Heart left ventricle (tissue), 16 donors: Measurements from ENCODE around the gene HOXC10. TPM values are rescaled to one million over a fixed set of nuclear protein-coding genes. Genes with fewer than 3 reads are reported as not detected.

Experiments used
- ATAC-seq, 4 donors: fragments of 200-7000 bp; cut with Tn5 transposase; one replicate each; pipeline ENCODE4 v1.9.1; 2020 to 2022; ENCODE audit warnings: moderate library complexity in 4 of 4, mild to moderate bottlenecking in 3 of 4, moderate number of reproducible peaks in 1 of 4
- DNase-seq, 5 donors: peaks; one replicate each; pipeline ENCODE4 v3.0.0-alpha.2; 2020
- H3K27ac ChIP-seq, 12 donors: fragments of 200-600 bp; sonication (generic) in 4 of 12; one replicate each; pipeline versions ENCODE4 v1.5.0 to v1.8.0; 2016 to 2022; ENCODE audit warnings: mild to moderate bottlenecking in 2 of 12
- H3K27me3 ChIP-seq, 9 donors: fragments of 200-600 bp; sonication (generic) in 2 of 9; one replicate each; pipeline versions ENCODE4 v1.5.1 to v1.8.0; 2016 to 2022; ENCODE audit warnings: mild to moderate bottlenecking in 3 of 9
- H3K36me3 ChIP-seq, 9 donors: fragments of 200-600 bp; sonication (generic) in 2 of 9; one replicate each; pipeline versions ENCODE4 v1.5.0 to v1.8.0; 2018 to 2022; ENCODE audit warnings: mild to moderate bottlenecking in 2 of 9
- H3K4me1 ChIP-seq, 12 donors: fragments of 200-600 bp; sonication (generic) in 4 of 12; one replicate each; pipeline versions ENCODE4 v1.5.0 to v1.8.0; 2016 to 2022; ENCODE audit warnings: mild to moderate bottlenecking in 3 of 12
- H3K4me3 ChIP-seq, 12 donors: fragments of 200-600 bp; sonication (generic) in 4 of 12; one replicate each; pipeline versions ENCODE4 v1.5.0 to v1.8.0; 2017 to 2022; ENCODE audit warnings: mild to moderate bottlenecking in 9 of 12, moderate library complexity in 4 of 12
- H3K9me3 ChIP-seq, 12 donors: fragments of 200-600 bp; sonication (generic) in 4 of 12; one replicate each; pipeline versions ENCODE4 v1.5.0 to v1.8.0; 2016 to 2022; ENCODE audit warnings: mild to moderate bottlenecking in 1 of 12
- POLR2A ChIP-seq, 2 donors: fragments of 450-650 bp; IDR thresholded peaks; one replicate each; pipeline ENCODE4 v1.6.1; 2017; ENCODE audit warnings: antibody characterized with exemption in 2 of 2, mild to moderate bottlenecking in 2 of 2, moderate library complexity in 2 of 2
- WGBS, 4 donors: extraction: QIAGEN DNeasy Blood & Tissue Kit in 2 of 4; methylation state at CpG; one replicate each; pipeline versions ENCODE4 v1.1.5 to v1.1.7; 2013 to 2018; 5-methylcytosine and 5-hydroxymethylcytosine counted together
- intact Hi-C, 10 donors: fragments of 100-400 bp; cut with DNase I; formaldehyde crosslinking; loops; one replicate each; pipeline versions ENCODE4 v1.11.1 to v1.14.2; 2022
- polyA plus RNA-seq, 2 donors: library from polyadenylated mRNA; stranded (reverse); fragments of 200-250 nt; gene quantifications; one replicate each; pipeline ENCODE4 v1.2.3, GENCODE V29; 2013
- total RNA-seq, 9 donors: library from RNA; depleted of rRNA in 2 of 9; stranded (reverse); fragments of >200 nt in 2 of 9; fragmentation: NEBNext Ultra II Directional in 3 of 9; extraction: Animal tissue kit (Norgen Biotek cat#: 25700) in 3 of 9; gene quantifications; one replicate each; pipeline versions ENCODE4 v1.1.0 to v1.2.4, GENCODE V29; 2016 to 2023
- TF ChIP-seq, protein P1 (sequence below), 12 donors: fragments of 200-600 bp; sonication (generic) in 4 of 12; IDR thresholded peaks; one replicate each; pipeline versions ENCODE4 v1.5.0 to v1.8.0; 2018 to 2022; ENCODE audit warnings: antibody characterized with exemption in 12 of 12, mild to moderate bottlenecking in 5 of 12
- donor health status: ischemic (EF 13 %, LVEDD 7.1; RV severe dilation, severe dysfunction).
- donor health status: healthy with polysubstance abuse.
- donor health status: DM: no; HTN: yes; CAD: no.
- donor health status: DM: no; HTN: no; CAD: no.
- donor health status: ischemic (EF 25% LVEDD 6.9; RV normal size, moderate dysfunction).
- donor health status: ischemic (EF 25% LVEDD 5.7; RV mildly dilated, moderate dysfunction).
- donor health status: healthy.
- donor health status: DM: yes; HTN: yes; CAD: no.
- donor health status: ischemic (EF 35%, LVEDD 5.7; RV mildly dilated, moderate dysfunction).
- donor health status: nonischemic (EF 11% LVEDD 7.7; RV severe dilation, severe dysfunction).
- donor health status: DM: yes; HTN: yes; CAD: no.
- donor health status: PGD.
- donor health status: ischemic (EF 29% LVEDD 5.4; RV normal size, mild dysfunction).
- donor health status: nonischemic (EF 23%, LVEDD 6.1; RV moderate dilation, normal function).

The HOXC10 gene
- total and polyA plus RNA-seq, 11 donors = not detected

DNA sequence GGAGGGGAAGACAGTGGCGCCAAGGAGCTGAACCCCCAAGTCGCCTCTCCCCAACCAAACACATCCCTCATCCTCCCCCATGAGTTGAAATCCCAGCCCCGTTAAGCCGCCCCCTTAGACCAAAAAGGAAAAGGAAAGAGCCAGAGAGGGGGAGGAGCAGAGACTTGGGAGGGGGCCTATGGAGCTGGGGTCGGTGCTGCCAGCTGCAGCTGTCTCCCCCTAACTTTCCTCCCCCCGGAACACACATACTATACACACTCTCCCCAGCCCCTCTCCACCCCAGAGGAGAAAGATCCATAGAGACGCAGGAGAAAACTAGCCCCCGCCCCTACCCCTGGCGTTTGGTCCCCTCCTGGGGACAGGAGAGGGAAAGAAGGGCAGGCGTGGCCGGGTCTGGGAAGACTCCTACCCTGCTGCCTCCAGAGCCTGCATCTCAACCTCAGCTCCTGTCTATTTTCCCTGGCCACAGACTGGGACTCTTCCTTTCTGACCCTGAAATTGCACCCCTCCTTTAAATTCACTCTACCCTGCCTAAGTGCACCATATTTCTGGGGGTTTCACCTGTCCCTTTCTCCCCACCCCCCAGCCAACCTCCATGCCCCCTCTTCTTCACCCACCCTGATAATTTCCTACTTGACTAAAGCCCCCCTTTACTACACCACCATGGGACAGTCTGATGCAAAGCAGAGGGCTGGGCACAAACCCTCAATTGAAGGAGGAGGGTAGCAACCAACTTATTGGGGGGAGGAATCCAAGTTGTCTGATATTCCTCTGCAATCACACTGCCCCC is 13.4 kb downstream of the HOXC10 start:
- Histone ChIP-seq H3K27ac (no peak overlapping the region), H3K4me3 (no peak overlapping the region), H3K9me3 (no peaks in the 10 kb centered on the region), H3K4me1 (peaks cover 0 to 49% (median 29%) of the 10 kb centered on the region in 12 donors), H3K27me3 (peaks cover 81 to 100% (median 99%) of the 10 kb centered on the region in 9 donors), H3K36me3 (no peaks in the 10 kb centered on the region)
- ATAC-seq (no peak), DNase-seq (no peak)
- intact Hi-C loops = no loop called here
- 5 to 14% (median 10%) methylated on average over 11 of the region's 11 CpGs for WGBS, 4 donors
- TF ChIP-seq POLR2A (IDR thresholded peaks at IDR 0.05) = no peak
- TF ChIP-seq, protein P1, sequence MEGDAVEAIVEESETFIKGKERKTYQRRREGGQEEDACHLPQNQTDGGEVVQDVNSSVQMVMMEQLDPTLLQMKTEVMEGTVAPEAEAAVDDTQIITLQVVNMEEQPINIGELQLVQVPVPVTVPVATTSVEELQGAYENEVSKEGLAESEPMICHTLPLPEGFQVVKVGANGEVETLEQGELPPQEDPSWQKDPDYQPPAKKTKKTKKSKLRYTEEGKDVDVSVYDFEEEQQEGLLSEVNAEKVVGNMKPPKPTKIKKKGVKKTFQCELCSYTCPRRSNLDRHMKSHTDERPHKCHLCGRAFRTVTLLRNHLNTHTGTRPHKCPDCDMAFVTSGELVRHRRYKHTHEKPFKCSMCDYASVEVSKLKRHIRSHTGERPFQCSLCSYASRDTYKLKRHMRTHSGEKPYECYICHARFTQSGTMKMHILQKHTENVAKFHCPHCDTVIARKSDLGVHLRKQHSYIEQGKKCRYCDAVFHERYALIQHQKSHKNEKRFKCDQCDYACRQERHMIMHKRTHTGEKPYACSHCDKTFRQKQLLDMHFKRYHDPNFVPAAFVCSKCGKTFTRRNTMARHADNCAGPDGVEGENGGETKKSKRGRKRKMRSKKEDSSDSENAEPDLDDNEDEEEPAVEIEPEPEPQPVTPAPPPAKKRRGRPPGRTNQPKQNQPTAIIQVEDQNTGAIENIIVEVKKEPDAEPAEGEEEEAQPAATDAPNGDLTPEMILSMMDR (IDR thresholded peaks at IDR 0.05) = no peak

DNA sequence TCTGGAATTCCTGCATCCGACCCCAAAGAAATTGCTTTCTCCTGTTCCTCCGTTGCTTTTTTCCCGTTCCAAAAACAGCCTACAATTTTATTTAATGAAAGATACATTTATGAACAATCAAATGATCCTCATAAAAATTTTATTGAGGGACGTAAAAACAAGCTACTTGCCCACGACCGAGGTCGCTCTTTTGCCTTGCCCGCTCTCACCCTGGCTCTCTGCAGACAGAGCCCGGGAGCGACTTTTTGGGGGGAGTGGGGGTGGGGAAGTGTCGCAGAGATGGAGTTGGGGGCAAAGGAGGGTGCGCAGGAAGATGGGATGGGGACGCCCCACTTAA is 13.9 kb downstream of the HOXC10 start:
- H3K4me1 ChIP-seq = peaks cover 0 to 48% (median 29%) of the 10 kb centered on the region in 12 donors
- no peak overlapping the region for H3K4me3 ChIP-seq
- no peak for TF ChIP-seq POLR2A (IDR thresholded peaks at IDR 0.05)
- TF ChIP-seq, protein P1 (IDR thresholded peaks at IDR 0.05) = no peak
- H3K9me3 ChIP-seq = no peaks in the 10 kb centered on the region
- intact Hi-C loops = no loop called here
- DNase-seq = no peak
- H3K36me3 ChIP-seq = no peaks in the 10 kb centered on the region
- peaks cover 82 to 100% (median 99%) of the 10 kb centered on the region in 9 donors for H3K27me3 ChIP-seq
- H3K27ac ChIP-seq = no peak overlapping the region
- WGBS, 4 donors = 9 to 15% (median 10%) methylated on average over 13 of the region's 13 CpGs
- ATAC-seq = no peak

DNA sequence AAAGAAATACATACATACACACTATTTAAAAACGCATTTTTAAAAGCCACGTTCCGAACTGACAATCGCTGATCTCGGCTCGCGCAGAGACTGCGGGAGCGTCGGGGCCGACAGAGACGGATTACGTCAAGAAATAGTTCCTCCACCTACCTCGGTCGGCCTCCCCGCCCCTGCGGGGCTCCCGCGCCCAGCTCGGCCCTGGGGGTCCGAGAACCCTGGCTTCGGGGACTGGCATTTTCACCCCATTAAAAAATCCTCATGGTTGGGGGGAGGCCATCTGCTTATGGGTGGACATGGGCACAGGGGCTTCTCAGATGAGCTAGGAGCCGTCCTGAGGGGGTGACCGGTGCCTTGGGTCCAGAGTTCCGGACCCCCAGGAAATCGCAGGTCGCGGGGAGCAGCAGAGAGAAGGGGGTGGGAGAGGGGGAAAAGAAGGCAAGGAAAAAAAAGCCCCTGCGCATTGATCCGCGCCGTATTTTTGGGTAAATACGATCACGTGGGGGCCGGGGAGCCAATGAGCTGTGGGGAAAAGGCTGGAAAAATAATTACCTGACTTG is 14.7 kb downstream of the HOXC10 start:
- ATAC-seq (no peak), DNase-seq (no peak)
- peak overlapping the region in 9 of 12 donors; percentile 6 to 40 (median 27) for H3K4me3 ChIP-seq
- no peak overlapping the region for H3K27ac ChIP-seq
- 2 to 4% (median 3%) methylated on average over 14 to 35 of the region's 35 CpGs for WGBS, 4 donors
- no peak for TF ChIP-seq POLR2A (IDR thresholded peaks at IDR 0.05)
- TF ChIP-seq, protein P1 (IDR thresholded peaks at IDR 0.05) = no peak
- H3K27me3 ChIP-seq = peaks cover 83 to 100% (median 99%) of the 10 kb centered on the region in 9 donors
- intact Hi-C loops = loop anchor here in 1 of 10 donors (10.0 kb wide), 1 partner anchor 375 kb away; no protein-coding TSS in a partner anchor
- H3K9me3 ChIP-seq = no peaks in the 10 kb centered on the region
- peaks cover 0 to 40% (median 22%) of the 10 kb centered on the region in 12 donors for H3K4me1 ChIP-seq
- H3K36me3 ChIP-seq = no peaks in the 10 kb centered on the region
